HG02884 (cell line): Measurements from ENCODE around the gene AMOT.

Experiments used
- ATAC-seq: cut with Tn5 transposase; IDR thresholded peaks from one replicate; pipeline ENCODE4 v1.9.1; 2021; ENCODE audit warnings: mild to moderate bottlenecking, moderate library complexity; ENCODE audit not compliant: unreplicated experiment

The AMOT gene

DNA sequence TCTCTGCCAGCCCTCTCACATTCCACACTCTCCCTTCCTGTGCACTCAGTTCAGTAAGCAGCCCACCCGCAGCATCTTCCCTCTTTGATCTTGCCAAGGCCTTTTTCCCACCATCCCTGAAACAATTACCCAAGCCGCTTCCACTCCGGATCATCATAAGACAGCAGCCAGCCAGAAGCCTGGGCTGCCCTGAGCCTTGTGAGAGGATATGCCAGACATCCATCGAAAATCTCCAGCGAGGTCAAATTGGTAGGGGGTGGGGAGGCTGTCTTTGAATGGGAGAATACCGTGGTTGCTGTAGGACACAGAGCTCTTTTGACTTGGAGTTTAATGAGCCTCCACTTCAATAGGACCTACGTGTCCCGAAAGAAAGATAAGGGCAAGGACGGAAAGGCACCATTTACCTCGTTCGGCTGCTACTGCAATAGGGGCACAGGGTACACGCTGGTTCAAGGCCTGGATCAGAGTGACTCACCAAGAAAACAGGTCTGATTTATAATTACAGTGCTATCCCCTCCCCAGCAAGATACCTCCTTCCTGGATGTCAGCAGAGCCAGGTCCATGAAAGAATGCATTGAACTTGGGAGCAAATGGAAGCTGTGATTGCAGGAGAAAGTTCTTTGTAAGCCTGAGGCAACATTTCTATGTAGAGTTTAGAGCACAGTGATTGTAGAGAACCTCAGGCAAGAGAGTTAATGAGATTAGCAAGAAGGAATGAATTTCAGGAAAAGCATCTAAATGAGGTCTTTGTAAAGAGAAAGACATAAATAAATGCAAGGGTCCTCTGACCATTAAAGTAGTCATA is 39.5 kb downstream of the AMOT start:
- no peak for ATAC-seq

DNA sequence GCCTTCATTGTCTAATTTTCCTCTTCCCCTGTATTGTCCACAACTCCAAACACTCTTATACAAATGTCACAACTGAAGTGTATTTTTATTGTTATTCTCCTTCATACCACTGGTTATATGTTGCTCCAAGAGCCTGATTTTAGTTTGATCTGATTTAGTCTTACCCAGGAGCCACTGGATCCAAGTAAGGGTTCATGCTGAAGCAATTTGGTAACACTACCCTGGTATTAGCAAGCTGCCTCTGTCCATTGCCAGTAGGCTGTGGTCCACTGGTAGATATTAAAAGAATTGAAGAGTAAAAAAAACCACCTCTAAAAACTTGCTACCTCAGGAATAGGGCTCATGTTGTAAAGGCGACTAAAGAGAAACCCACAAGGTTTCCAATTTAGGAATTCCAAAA is 41.2 kb downstream of the AMOT start:
- ATAC-seq: no peak

DNA sequence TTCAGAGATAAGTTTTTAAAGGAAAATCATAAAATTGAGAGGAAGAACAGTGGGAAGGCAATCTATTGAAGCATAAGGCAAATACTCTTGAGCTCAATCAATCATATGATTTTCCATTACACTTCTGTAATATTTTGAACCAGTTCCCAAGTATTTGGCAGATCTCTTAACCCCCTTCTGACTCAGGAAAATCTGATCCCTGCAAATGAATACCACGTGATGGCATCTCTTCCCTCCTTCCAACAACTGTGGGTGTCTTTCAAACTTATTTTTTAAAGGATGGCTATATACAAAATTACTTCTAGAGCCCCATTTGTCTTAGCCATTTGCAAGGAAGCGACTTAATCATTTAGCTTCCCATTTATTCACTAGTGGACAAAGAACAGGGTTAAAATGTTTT is 41.9 kb downstream of the AMOT start:
- ATAC-seq: no peak

DNA sequence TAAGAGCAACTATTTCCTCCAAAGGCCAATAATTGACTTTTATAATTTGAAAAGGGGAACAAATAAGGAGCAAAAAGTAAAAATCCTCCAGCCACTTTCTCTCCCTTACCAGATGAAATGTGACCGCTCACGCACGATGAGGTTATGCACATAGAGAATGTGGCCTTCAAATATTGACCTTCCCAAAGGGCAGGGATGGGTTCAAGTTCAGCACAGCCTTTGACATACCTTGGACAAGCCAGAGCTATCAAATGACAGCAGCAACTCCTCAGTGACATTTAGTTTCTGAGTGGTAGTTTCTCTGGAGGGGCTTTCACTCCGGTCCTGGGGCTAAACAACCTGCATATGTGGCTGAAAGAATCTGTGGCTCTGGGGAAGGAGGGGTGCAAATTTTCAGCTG is 50.7 kb downstream of the AMOT start:
- ATAC-seq: no peak

DNA sequence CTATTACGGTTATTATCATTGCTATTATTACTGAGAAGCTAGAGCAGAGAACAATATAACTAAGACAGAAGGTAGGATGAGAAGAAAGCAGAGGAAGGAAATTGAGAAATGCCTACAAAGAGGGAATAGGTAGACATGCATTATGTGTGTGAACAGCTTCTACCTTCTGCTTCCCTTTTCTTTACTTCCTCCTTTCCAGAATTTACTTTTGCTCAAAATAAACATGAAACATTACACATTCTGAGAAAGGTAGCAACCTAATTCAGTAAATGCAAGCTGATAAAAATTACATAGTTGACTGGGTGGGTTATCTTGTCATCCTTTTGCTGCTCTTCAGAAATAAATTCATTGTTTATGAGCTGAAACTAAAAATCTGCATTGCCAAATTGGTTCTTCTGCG is 54.6 kb downstream of the AMOT start:
- no peak for ATAC-seq

DNA sequence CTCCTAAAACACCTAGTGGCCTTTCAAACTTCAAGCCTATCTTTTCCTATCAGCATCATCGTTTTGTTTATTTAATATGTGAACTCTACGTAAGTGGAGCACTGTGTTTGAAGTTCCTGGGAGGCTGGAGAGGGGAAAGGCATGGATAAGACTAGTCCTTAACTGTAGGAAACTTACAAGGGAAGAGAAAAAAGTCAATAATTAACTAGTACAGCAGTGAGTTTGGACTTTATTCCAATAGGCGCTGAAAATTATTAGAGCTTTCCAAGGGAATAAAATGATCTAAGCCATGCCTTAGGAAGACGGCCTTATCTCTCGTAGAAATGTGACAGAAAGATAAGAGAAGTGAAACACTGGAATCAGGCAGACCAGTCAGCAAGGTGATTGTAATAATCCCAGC is 55.3 kb downstream of the AMOT start:
- ATAC-seq: no peak

DNA sequence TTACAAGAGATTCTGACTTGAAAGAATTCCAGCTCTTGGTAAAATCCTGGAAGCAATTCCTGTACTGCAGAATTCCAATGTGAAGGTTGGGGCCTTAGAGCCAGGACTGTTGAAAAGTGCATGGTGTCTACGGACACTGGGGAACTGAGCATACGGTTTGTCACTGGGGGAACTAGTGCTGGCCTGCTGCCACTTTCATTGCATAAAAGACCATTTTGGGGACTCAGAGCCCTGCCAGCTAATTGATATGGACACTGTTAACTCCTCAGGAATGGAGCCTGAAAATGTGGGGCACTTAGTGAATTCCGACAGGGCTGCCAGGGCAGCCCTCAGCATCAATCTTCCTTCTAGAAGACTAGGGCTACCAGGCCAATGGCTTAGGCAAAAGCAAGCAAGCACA is 55.9 kb downstream of the AMOT start:
- ATAC-seq: no peak

DNA sequence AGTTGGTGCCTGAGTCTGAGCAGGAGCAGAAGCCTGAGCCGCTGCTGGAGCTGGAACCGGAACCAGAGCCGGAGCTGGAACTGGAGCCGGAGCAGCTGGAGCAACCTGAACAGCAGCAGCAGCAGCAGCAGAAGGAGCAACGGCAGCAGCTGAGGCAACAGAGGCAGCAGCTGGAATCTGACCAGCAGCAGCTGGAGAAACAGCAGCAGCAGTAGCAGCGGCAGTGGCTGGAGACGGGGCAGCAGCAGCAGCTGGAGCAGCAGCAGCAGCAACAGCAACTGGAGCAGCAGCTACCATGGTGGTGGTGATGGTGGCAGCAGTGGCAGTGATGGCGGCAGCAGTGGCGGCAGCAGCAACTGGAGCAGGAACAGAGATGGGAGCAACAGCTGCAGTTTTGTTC is 61.5 kb downstream of the AMOT start:
- no peak for ATAC-seq

DNA sequence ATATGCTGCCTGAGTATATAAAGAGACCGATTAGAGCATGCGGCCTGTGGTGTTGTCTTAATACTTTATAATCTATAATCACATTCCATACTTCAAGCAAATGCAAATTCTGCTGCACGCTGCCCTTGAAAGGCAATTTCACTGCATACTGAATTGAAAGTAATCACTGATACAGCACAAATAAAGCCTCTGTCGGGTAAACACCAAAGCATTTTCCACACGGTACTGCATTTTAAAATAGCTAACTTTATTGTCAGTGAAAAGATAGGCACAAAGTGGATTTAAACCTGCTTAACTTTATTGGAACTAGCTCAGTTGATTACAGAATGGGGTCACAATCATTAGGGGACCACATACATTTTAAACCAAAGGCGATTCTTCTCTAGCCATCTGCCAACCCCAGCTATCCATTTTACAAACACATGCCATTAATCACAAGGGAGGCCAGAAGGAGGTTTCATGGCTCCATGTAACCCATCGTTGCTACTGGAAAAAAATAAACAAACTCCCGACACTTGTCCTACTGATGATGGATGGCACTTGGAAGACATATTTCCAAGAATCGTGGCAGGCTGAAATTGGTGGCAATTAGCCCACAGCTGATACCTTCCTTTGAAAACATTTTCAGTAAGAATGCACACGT is 65.9 kb downstream of the AMOT start:
- ATAC-seq: no peak

DNA sequence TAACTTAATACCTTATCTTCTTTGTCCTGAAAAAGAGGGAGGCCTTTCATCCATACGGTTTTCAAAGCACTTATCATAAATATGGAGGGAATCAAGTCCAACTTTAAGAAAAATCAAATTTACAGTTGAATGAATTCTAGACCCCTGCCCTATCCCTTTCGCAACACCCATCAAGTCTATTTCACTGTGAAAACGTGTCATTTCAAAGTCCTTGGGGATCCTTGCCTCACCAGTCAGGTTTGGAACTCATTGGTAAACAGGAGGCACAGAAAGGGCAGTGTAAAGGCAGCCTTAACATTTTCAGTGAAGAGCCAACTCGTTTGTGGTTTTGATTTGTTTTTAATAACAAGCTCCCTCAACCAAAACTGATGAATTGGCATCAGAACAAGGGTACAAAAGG is 66.5 kb downstream of the AMOT start:
- no peak for ATAC-seq

DNA sequence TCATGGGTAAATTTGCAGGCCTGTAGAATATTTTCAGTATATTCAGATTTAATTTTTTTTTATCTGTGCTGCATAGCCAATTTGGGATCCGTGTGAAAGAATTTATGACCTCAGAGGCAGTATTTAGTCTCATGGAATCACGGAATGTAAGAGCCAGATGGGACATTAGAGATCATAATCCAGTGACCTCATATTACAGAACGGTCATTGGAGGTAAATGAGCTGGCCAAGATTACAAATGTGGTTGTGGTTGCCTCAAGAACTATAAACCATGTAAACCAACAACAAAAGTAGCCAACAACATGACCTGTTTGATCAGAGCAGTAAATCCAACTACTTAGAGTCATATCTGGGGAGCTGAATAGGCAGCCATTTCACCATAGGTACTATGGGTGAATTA is 71.6 kb downstream of the AMOT start:
- no peak for ATAC-seq

DNA sequence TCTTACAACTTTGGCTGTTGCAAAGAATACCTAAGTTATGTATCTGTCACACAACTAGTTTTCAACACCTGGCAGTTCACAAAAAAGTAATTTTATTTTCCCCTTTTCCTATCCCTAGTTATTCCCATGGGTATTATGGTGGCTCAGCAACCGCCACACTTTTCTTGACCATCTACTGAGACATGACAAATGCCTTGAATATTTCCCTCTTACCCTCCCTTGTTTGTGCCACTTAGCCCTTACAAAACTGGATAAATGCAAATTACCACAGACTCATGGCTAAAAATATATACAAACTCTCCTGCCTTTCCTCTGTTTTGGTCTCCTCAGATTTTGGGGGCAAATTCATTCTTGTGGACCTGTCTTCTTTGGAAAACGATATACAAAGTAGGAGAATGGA is 72.1 kb downstream of the AMOT start:
- no peak for ATAC-seq

DNA sequence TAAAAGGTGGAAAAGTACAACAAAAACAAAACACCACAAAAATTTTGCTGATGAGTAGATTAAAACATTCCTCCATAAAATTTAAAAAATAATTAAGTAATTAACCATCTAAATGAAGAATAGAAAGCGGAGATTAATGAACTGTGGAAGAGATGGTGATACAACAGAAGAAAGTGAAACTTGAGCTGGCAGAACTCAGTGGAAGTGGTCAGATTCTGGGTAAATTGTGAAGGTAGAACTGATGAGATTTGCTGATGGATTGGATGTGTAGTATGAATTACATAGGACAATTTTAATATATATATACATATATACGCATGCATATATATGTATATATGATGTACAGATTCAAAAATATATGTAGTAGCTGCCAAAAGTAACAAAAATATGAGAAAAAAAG is 73.9 kb downstream of the AMOT start:
- no peak for ATAC-seq

DNA sequence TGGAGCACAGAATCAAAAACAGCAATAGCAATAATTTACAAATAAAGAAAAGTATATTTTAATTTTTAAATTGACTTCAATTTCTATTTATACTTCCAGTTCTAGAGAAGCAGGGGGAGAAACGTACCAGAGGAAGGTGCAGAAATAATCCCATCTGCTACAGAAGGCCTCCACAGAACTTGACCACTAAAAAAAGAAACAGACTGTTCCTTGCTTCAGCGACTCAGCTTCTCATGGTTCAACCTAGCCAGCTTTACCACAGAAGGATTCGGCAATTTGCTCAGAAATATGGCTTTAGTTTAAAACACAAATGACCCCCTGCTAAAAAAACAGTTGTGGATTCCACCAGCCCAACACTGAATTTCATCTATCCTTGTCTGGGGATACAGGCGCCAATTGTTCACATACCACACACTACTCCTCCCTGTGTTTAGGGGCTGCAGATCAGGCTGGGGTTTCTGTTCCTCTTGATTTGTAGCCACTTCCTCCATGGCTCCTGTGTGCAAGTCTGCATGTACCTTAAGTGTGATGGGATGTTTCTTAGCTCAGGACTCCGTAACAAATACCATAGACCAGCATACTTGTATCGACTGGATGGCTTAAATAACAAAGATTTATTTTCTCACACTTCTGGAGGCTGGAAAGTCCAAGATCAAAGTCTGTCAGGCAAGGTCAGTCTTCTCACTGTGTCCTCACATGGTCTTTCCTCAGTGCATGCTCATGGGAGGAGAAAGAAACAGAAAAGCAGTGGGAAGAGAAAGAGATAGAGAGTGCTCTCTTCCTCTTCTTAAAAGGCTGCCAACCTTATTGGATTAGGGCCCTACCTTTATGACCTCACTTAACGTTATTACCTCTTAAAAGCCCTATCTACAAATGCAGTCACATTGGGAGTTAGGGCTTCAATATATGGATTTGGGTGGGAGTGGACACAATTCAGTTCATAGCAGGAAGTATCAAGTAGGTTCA is 79.1 kb downstream of the AMOT start:
- peak; percentile 85 for ATAC-seq

DNA sequence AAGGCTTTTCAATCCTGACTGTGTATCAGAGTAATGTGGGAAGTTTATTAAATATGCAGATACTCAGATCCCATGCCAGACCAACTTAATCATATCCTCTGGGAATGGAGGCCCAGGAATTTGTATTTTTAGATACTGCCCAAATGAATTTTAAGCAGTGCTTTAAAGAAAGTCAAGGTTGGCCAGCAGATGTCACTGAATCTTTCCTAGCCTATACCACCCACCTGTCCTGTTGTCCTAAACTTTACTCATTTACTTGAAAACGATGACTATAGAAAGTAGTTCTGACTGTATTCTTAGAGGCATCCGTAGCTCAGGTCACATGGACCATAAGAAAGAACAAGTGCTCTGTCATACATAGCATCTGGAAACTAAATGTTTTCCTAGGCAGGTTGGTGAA is 79.9 kb downstream of the AMOT start:
- ATAC-seq: no peak

DNA sequence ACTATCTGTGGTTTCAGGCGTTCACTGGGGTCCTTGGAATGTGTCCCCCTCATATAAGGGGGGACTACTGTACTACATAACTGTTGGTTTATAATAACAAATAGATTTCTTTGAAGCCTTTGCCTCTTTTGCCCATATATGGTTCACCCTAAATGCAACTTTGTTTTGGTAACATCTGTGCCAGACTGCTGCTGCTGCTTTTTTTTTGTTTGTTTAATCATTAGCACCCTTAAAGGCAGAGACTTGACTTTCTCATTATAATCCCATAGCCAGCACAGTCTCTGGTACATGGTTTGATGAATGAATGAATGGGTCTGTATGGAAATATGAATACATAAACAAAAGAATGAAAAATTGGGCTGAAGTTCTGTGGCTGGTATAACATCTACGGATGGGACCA is 80.7 kb downstream of the AMOT start:
- no peak for ATAC-seq

DNA sequence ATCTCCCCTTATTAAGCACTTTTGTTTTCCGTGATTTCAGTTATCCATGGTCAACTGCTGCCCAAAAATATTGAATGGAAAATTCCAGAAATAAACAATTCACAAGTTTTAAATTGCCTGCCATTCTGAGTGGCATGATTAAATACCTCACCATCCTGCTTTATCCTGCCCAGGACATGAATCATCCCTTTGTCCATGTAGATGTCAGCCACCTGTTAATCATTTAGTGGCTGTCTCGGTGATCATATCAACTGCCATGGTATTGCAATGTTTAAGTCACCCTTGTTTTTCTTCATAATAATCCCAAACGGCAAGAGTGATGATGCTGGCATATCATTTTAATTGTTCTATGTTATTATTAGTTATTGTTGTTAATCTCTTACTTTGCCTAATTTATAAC is 81.1 kb downstream of the AMOT start:
- no peak for ATAC-seq

DNA sequence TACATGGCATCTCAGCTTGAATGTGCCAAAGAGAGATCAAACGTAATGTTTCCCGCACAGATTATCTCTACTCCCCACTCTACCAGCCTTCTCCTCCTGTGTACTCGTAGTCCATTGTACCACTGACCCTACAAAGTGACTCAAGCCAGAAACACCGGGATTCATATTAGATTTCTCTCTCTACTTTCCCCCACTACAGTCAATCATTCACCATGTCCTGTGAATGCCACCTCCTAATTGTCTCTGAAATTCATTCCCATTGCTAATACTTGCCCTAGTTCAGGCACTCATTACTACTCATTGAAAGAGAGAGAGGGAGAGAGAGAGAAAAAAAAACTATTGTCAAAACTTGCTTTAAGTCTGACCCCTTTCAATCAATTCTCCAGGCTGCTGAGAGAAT is 82.7 kb downstream of the AMOT start:
- no peak for ATAC-seq

DNA sequence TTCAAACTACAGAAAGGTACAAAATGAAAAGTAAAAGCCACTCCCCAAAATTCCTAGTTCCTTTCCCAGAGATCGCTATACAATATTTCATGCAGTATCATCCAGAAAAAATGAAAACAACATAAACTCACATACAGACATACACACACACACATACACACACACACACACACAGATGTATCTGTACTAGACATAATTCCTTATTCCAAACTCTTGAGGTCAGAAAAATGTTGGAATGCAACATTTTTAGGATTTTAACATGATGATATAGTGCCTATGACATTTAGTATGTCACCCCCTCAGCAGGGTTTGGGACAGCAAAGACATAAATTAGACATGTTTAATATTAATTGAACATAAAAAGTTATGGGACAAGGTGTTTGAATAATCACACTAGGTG is 87.5 kb downstream of the AMOT start:
- ATAC-seq: no peak

DNA sequence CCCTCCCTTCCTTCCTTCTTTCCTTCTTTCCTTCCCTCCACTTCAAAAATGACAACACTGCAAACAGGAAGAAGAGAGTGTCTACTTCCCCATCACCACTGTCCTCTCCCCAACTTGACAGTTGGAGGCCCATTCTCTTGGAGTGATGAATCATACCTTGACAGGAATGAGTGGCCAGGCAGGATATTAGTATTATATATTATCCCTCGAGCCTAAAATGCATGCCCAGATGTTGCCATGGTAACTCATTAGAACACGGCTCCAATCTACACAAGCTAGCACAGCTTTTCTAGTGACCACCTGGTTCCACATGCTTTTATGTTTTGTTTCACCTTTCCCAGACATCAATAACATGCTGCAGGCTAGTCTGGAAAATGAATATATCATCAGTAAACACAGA is 89.6 kb downstream of the AMOT start:
- ATAC-seq: no peak

DNA sequence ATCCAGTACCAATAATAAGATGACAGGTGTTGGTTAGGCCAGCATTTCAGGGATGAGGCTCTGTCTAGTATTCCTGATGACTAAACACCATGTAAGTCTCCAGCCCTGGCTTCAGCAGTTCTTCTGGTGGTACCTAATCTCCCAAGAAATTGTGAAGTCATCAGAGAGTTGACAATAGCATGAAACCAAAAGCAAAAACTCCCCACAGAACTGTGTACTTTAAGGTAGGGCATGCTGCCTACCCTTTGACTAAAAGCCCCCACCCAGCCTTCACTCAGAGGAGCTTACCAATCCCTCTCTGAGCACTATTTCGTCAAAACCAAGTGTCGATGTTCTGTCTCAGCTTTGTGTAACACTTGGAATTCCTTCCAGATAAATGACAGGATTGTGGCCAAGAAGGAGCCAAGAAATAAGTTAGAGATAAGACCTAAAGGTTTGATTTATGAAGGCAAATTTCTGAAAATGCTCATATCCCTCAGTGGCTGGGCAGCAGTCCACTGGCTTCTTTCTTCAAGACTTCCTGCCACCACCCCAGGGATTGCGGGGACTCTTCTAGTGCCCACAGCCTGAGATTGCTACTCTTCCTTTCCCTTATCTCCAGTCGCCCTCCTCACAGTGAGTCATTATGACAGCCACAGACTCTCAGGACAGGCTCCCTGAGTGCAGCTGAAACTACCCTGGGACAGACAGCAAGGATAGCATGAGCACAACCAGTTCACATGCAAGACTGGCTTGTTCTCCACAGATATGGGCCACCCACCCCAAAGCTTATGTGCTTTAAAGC is 93.6 kb downstream of the AMOT start:
- no peak for ATAC-seq
